ENCODE measurements around the gene PLPPR5.

GRCh38 chr1:98963064-98963758 is 41.5 kb downstream of the PLPPR5 start:
- TF ChIP-seq CTCF (IDR thresholded peaks at IDR 0.05; ENCODE audit: poor library complexity), result no peak
- no peak for TF ChIP-seq EZH2 (IDR thresholded peaks at IDR 0.05; ENCODE audit: borderline replicate concordance)
